NCI-H2171 treated with DMSO at 0.1 percent for 48 hours (cell line): ENCODE results near the gene CBLN3.

Source experiments
- DNase-seq: peaks from one replicate; lab custom pipeline; 2025; lab: John Stamatoyannopoulos, UW

Gene CBLN3

GRCh38 chr14:24379907-24380730 is 49.3 kb downstream of the CBLN3 start:
- no peak for DNase-seq

- DNase-seq: no peak
These were observed 50.2 kb downstream of the CBLN3 start for GRCh38 chr14:24378981-24379906.

- no peak for DNase-seq
These were observed 51.1 kb downstream of the CBLN3 start for GRCh38 chr14:24378327-24378726.

- DNase-seq: no peak
These were observed 51.8 kb downstream of the CBLN3 start for GRCh38 chr14:24377657-24378056.

- DNase-seq: no peak
These were observed 52.3 kb downstream of the CBLN3 start for GRCh38 chr14:24377126-24377525.
